ENCODE data around the gene MAP3K4. TPM values are rescaled to one million over a fixed set of nuclear protein-coding genes. Genes with fewer than 3 reads are reported as not detected.

The MAP3K4 gene
- total RNA-seq, 1 donor from 2014 or later, result 31.9 TPM

GRCh38 chr6:161164182-161164625 lies 172.6 kb downstream of the MAP3K4 start:
- no peak for DNase-seq (ENCODE audit: low read depth)
- no peak for TF ChIP-seq CTCF (conservative IDR thresholded peaks at IDR 0.05; ENCODE audit: low read depth, low read length)
- no peak overlapping the region for H3K4me3 ChIP-seq (ENCODE audit: low read depth, low read length)

GRCh38 chr6:161166176-161166575 lies 174.6 kb downstream of the MAP3K4 start:
- DNase-seq (ENCODE audit: low read depth), result no peak
- no peak overlapping the region for H3K4me3 ChIP-seq (ENCODE audit: low read depth, low read length)
- TF ChIP-seq CTCF (conservative IDR thresholded peaks at IDR 0.05; ENCODE audit: low read depth, low read length), result no peak

GRCh38 chr6:161166677-161167076 lies 175.1 kb downstream of the MAP3K4 start:
- no peak overlapping the region for H3K4me3 ChIP-seq (ENCODE audit: low read depth, low read length)
- no peak for TF ChIP-seq CTCF (conservative IDR thresholded peaks at IDR 0.05; ENCODE audit: low read depth, low read length)
- no peak for DNase-seq (ENCODE audit: low read depth)
